RWPE2 (cell line): ENCODE results near the gene NPFFR1.
A peak's percentile ranks its signal among the peaks of the same experiment; 100 is the strongest.

Experiments
- ATAC-seq: fragments of 200-7000 bp; cut with Tn5 transposase; 3 replicates; pipeline ENCODE4 v1.9.1; 2021; ENCODE audit warnings: low read depth
- DNase-seq: peaks from one replicate; pipeline ENCODE4 v3.0.0-alpha.2; 2020; ENCODE audit warnings: low spot score
- H3K27ac ChIP-seq: fragments of 450-650 bp; 2 replicates; pipeline ENCODE4 v1.5.1; 2017; ENCODE audit warnings: mild to moderate bottlenecking; ENCODE audit not compliant: poor library complexity, severe bottlenecking
- H3K27me3 ChIP-seq: fragments of 250-450 bp; sonication (Bioruptor Pico); 2 replicates; pipeline ENCODE4 v1.5.1; 2021; ENCODE audit warnings: mild to moderate bottlenecking, moderate library complexity; ENCODE audit not compliant: insufficient read depth, poor library complexity, severe bottlenecking
- H3K36me3 ChIP-seq: fragments of 250-450 bp; sonication (Bioruptor Pico); 2 replicates; pipeline ENCODE4 v1.5.1; 2020; ENCODE audit warnings: low read depth, mild to moderate bottlenecking, moderate library complexity
- H3K4me1 ChIP-seq: fragments of 250-450 bp; sonication (Bioruptor Pico); 2 replicates; pipeline ENCODE4 v1.5.1; 2021; ENCODE audit warnings: mild to moderate bottlenecking, moderate library complexity; ENCODE audit not compliant: insufficient read depth, poor library complexity, severe bottlenecking
- H3K4me3 ChIP-seq: fragments of 250-450 bp; sonication (Bioruptor Pico); 2 replicates; pipeline ENCODE4 v1.5.1; 2021; ENCODE audit warnings: mild to moderate bottlenecking, moderate library complexity; ENCODE audit not compliant: severe bottlenecking
- H3K9me3 ChIP-seq: fragments of 250-450 bp; sonication (Bioruptor Pico); 2 replicates; pipeline ENCODE4 v1.5.1; 2021; ENCODE audit warnings: mild to moderate bottlenecking, moderate library complexity; ENCODE audit not compliant: severe bottlenecking
- CTCF ChIP-seq: fragments of 450-650 bp; IDR thresholded peaks from one replicate; pipeline ENCODE4 v1.5.1; 2017; ENCODE audit warnings: mild to moderate bottlenecking, moderate library complexity; ENCODE audit not compliant: poor library complexity, severe bottlenecking

NPFFR1 gene

GRCh38 chr10:70277396-70278030 is 6.3 kb downstream of the NPFFR1 start:
- Histone ChIP-seq H3K4me3 (no peak overlapping the region), H3K27ac (no peak overlapping the region), H3K9me3 (peaks cover 2% of the 10 kb centered on the region), H3K4me1 (no peaks in the 10 kb centered on the region), H3K27me3 (peaks cover 3% of the 10 kb centered on the region), H3K36me3 (no peaks in the 10 kb centered on the region)
- no peak for TF ChIP-seq CTCF
- DNase-seq = no peak
- no peak for ATAC-seq

- Histone ChIP-seq H3K27me3 (no peaks in the 10 kb centered on the region), H3K27ac (no peak overlapping the region), H3K9me3 (peaks cover 2% of the 10 kb centered on the region), H3K4me1 (no peaks in the 10 kb centered on the region), H3K36me3 (no peaks in the 10 kb centered on the region), H3K4me3 (no peak overlapping the region)
- DNase-seq (no peak), ATAC-seq (no peak)
- no peak for TF ChIP-seq CTCF
These were observed 9.2 kb downstream of the NPFFR1 start for GRCh38 chr10:70274643-70275042.

GRCh38 chr10:70272925-70273316 is 10.9 kb downstream of the NPFFR1 start:
- H3K27ac ChIP-seq = no peak overlapping the region
- DNase-seq (no peak), ATAC-seq (peak; percentile 55)
- TF ChIP-seq CTCF = peak; percentile 68
- H3K4me1 ChIP-seq = peaks cover under 1% of the 10 kb centered on the region
- peaks cover 2% of the 10 kb centered on the region for H3K9me3 ChIP-seq
- H3K36me3 ChIP-seq = no peaks in the 10 kb centered on the region
- no peak overlapping the region for H3K4me3 ChIP-seq
- H3K27me3 ChIP-seq = no peaks in the 10 kb centered on the region

GRCh38 chr10:70271996-70272924 is 11.5 kb downstream of the NPFFR1 start:
- TF ChIP-seq CTCF = no peak
- ATAC-seq = no peak
- no peak overlapping the region for H3K27ac ChIP-seq

More at GRCh38 chr10:70271996-70272924, 11.5 kb downstream of the NPFFR1 start:
- no peak for DNase-seq
- Histone ChIP-seq H3K4me3 (no peak overlapping the region), H3K27me3 (no peaks in the 10 kb centered on the region), H3K36me3 (no peaks in the 10 kb centered on the region), H3K9me3 (peaks cover 2% of the 10 kb centered on the region), H3K4me1 (peaks cover 8% of the 10 kb centered on the region)
